H9 (cell line): Measurements from ENCODE around the gene SLC35F3. TPM values are rescaled to one million over a fixed set of nuclear protein-coding genes. Genes with fewer than 3 reads are reported as not detected.

Experiments used
- DNase-seq: peaks from one replicate; pipeline ENCODE4 v3.0.0-alpha.2; 2017
- H2AFZ ChIP-seq: one replicate; pipeline ENCODE4 v1.6.1; 2013; ENCODE audit warnings: mild to moderate bottlenecking, low read length, control low read depth, moderate library complexity
- H2AK5ac ChIP-seq: 2 replicates; pipeline ENCODE4 v1.6.1; 2013; ENCODE audit warnings: low read length, control low read depth, mixed read lengths; ENCODE audit not compliant: insufficient read length
- H2BK120ac ChIP-seq: one replicate; pipeline ENCODE4 v1.6.1; 2013; ENCODE audit warnings: low read depth, mild to moderate bottlenecking, low read length, control low read depth, inconsistent platforms; ENCODE audit not compliant: poor library complexity, severe bottlenecking
- H2BK12ac ChIP-seq: 2 replicates; pipeline ENCODE4 v1.6.1; 2013; ENCODE audit warnings: low read length, control low read depth, mixed read lengths, low read depth; ENCODE audit not compliant: insufficient read length
- H2BK15ac ChIP-seq: 2 replicates; pipeline ENCODE4 v1.6.1; 2013; ENCODE audit warnings: low read depth, low read length, control low read depth
- H2BK20ac ChIP-seq: one replicate; pipeline ENCODE4 v1.6.1; 2013; ENCODE audit warnings: low read depth, mild to moderate bottlenecking, low read length, control low read depth, inconsistent platforms; ENCODE audit not compliant: poor library complexity, severe bottlenecking
- H2BK5ac ChIP-seq: 2 replicates; pipeline ENCODE4 v1.6.1; 2013; ENCODE audit warnings: low read length, control low read depth, mixed read lengths; ENCODE audit not compliant: insufficient read length
- H3K14ac ChIP-seq: 2 replicates; pipeline ENCODE4 v1.6.1; 2013; ENCODE audit warnings: low read length, control low read depth; ENCODE audit not compliant: insufficient read depth
- H3K18ac ChIP-seq: 2 replicates; pipeline ENCODE4 v1.6.1; 2013; ENCODE audit warnings: low read depth, mild to moderate bottlenecking, mixed read lengths, low read length, control low read depth; ENCODE audit not compliant: insufficient read length
- H3K23ac ChIP-seq: 2 replicates; pipeline ENCODE4 v1.6.1; 2013; ENCODE audit warnings: low read length, control low read depth, mixed read lengths, low read depth; ENCODE audit not compliant: insufficient read length
- H3K23me2 ChIP-seq: 2 replicates; pipeline ENCODE4 v1.6.1; 2013; ENCODE audit warnings: low read depth, mild to moderate bottlenecking, mixed read lengths, low read length, control low read depth; ENCODE audit not compliant: insufficient read length, poor library complexity, severe bottlenecking
- H3K27ac ChIP-seq: 2 replicates; pipeline ENCODE4 v1.5.1; 2013; ENCODE audit warnings: low read length, control low read depth, mixed read lengths, low read depth; ENCODE audit not compliant: insufficient read length
- H3K27me3 ChIP-seq: 2 replicates; pipeline ENCODE4 v1.6.1; 2013; ENCODE audit warnings: low read length, control low read depth, inconsistent platforms; ENCODE audit not compliant: insufficient read depth
- H3K4ac ChIP-seq: 2 replicates; pipeline ENCODE4 v1.6.1; 2013; ENCODE audit warnings: low read depth, mild to moderate bottlenecking, control low read depth, inconsistent platforms, low read length, moderate library complexity
- H3K4me1 ChIP-seq: 2 replicates; pipeline ENCODE4 v1.6.1; 2013; ENCODE audit warnings: low read length, control low read depth, inconsistent platforms; ENCODE audit not compliant: insufficient read depth
- H3K4me2 ChIP-seq: 2 replicates; pipeline ENCODE4 v1.6.1; 2013; ENCODE audit warnings: low read length, control low read depth, mixed read lengths; ENCODE audit not compliant: insufficient read length, insufficient read depth
- H3K56ac ChIP-seq: 2 replicates; pipeline ENCODE4 v1.6.1; 2013; ENCODE audit warnings: low read depth, mild to moderate bottlenecking, mixed read lengths, low read length, control low read depth; ENCODE audit not compliant: insufficient read length
- H3K79me1 ChIP-seq: 2 replicates; pipeline ENCODE4 v1.6.1; 2013; ENCODE audit warnings: low read depth, mild to moderate bottlenecking, moderate library complexity, low read length, control low read depth, inconsistent platforms; ENCODE audit not compliant: insufficient read depth, poor library complexity, severe bottlenecking
- H3K79me2 ChIP-seq: 2 replicates; pipeline ENCODE4 v1.6.1; 2013; ENCODE audit warnings: low read length, control low read depth, inconsistent platforms; ENCODE audit not compliant: insufficient read depth
- H3K9ac ChIP-seq: 2 replicates; pipeline ENCODE4 v1.6.1; 2013; ENCODE audit warnings: low read length, control low read depth, mixed read lengths; ENCODE audit not compliant: insufficient read length; ENCODE audit errors: extremely low read depth
- H3K9me3 ChIP-seq: one replicate; pipeline ENCODE4 v1.6.1; 2013; ENCODE audit warnings: low read depth, low read length, inconsistent platforms; ENCODE audit not compliant: control insufficient read depth
- H3T11ph ChIP-seq: one replicate; pipeline ENCODE4 v1.6.1; 2013; ENCODE audit warnings: mild to moderate bottlenecking, low read length, control low read depth, inconsistent platforms
- H4K20me1 ChIP-seq: one replicate; pipeline ENCODE4 v1.6.1; 2013; ENCODE audit not compliant: control insufficient read depth, insufficient read length, insufficient read depth
- H4K5ac ChIP-seq: 2 replicates; pipeline ENCODE4 v1.6.1; 2013; ENCODE audit warnings: low read depth, mild to moderate bottlenecking, mixed read lengths, low read length, control low read depth; ENCODE audit not compliant: insufficient read length
- H4K8ac ChIP-seq: replicated peaks from 2 replicates; pipeline ENCODE4 v1.6.1; 2013; ENCODE audit warnings: low read length, control low read depth, mixed read lengths, low read depth; ENCODE audit not compliant: insufficient read length
- H4K91ac ChIP-seq: 2 replicates; pipeline ENCODE4 v1.6.1; 2013; ENCODE audit warnings: low read depth, mild to moderate bottlenecking, moderate library complexity, mixed read lengths, low read length, control low read depth; ENCODE audit not compliant: insufficient read length
- H3K27ac Mint-ChIP-seq, 3 experiments: 2 replicates in 2 of 3; 3 replicates in 1 of 3; pipeline ENCODE4 v1.8.0; 2020 to 2021; ENCODE audit warnings: mixed read lengths in 3 of 3, mild to moderate bottlenecking in 1 of 3, moderate library complexity in 1 of 3
- H3K27me3 Mint-ChIP-seq: 2 replicates; pipeline ENCODE4 v1.8.0; 2021; ENCODE audit warnings: low read depth, mild to moderate bottlenecking, moderate library complexity, mixed read lengths
- H3K36me3 Mint-ChIP-seq, 3 experiments: 2 replicates in 2 of 3; 3 replicates in 1 of 3; pipeline ENCODE4 v1.8.0; 2020 to 2021; ENCODE audit warnings: low read depth in 3 of 3, mixed read lengths in 3 of 3; ENCODE audit not compliant: insufficient read depth in 1 of 3
- H3K4me1 Mint-ChIP-seq, 2 experiments: 2 replicates each; pipeline ENCODE4 v1.8.0; 2020; ENCODE audit warnings: mixed read lengths in 2 of 2
- H3K4me3 Mint-ChIP-seq, 2 experiments: 2 replicates in 1 of 2; 3 replicates in 1 of 2; pipeline ENCODE4 v1.8.0; 2020 to 2021; ENCODE audit warnings: mild to moderate bottlenecking in 2 of 2, mixed read lengths in 2 of 2, moderate library complexity in 1 of 2
- H3K9me3 Mint-ChIP-seq, 2 experiments: 2 replicates in 1 of 2; 3 replicates in 1 of 2; pipeline ENCODE4 v1.8.0; 2020; ENCODE audit warnings: mild to moderate bottlenecking in 2 of 2, mixed read lengths in 2 of 2, moderate library complexity in 1 of 2
- WGBS: extraction: QIAGEN DNeasy Blood & Tissue Kit; methylation state at CpG from one replicate; pipeline ENCODE4 v1.1.7; 2013; ENCODE audit warnings: missing lambda C conversion rate, low lambda C conversion rate, mixed read lengths; ENCODE audit not compliant: insufficient read length; ENCODE audit errors: extremely low coverage; 5-methylcytosine and 5-hydroxymethylcytosine counted together
- total RNA-seq: library from RNA; stranded (reverse); gene quantifications from 2 replicates; pipeline ENCODE4 v1.2.1, GENCODE V29; 2021
- TF ChIP-seq, protein P1 (sequence below): fragments of 200-600 bp; sonication (generic); conservative IDR thresholded peaks from 3 replicates; pipeline ENCODE4 v1.8.0; 2021; ENCODE audit warnings: antibody characterized with exemption, mild to moderate bottlenecking

The SLC35F3 gene
- total RNA-seq, 1 experiment from 2014 or later = 0.81 TPM

DNA sequence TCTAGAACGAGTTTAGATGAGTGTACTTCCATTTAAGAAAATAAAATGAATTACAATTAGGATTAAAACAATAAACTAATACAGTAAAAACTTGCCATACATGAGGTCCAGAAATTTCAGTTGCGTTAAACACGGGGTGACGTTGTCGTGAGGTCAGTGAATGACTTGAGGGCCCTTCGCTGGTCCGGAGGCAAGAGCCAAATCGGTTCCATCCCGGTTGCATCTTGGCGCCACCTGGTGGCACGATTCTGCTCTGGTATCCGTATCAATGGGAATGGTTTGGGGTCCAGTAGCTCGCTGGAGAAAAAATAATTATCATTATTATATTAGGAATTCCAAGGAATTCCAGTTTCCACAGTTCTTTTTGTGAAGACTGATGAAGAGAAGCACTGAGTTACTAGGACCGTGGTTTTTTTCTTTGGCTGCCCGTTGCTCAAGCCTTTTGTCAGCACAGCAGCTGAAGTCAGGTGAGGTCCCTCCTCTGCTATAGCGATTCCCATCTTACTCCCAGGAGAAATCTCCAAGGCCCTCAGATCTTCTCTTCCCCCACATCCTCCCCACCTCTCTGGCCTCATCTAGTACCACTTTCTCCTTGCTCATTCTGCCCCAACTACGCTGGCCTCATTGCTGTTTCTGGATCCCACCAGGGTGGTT lies 161.4 kb downstream of the SLC35F3 start:
- Histone ChIP-seq H3K23me2 (peaks cover 3% of the 10 kb centered on the region), H3K9me3 (no peaks in the 10 kb centered on the region), H3K14ac (no peak overlapping the region), H2AFZ (no peak overlapping the region), H4K91ac (no peak overlapping the region), H2BK20ac (no peak overlapping the region), H2BK12ac (no peak overlapping the region), H3K56ac (no peak overlapping the region), H2BK120ac (no peak overlapping the region), H3K27ac (no peak overlapping the region), H3K79me1 (no peaks in the 10 kb centered on the region), H3K18ac (no peak overlapping the region), H4K5ac (no peak overlapping the region), H3K79me2 (no peaks in the 10 kb centered on the region), H3K4ac (no peak overlapping the region), H2BK15ac (no peak overlapping the region), H4K20me1 (no peaks in the 10 kb centered on the region), H3K27me3 (no peaks in the 10 kb centered on the region), H2AK5ac (no peak overlapping the region), H3K23ac (no peak overlapping the region), H4K8ac (no peak overlapping the region), H3T11ph (no peak overlapping the region), H3K9ac (no peak overlapping the region), H3K4me1 (no peaks in the 10 kb centered on the region), H3K4me2 (no peak overlapping the region), H2BK5ac (no peak overlapping the region)
- H3K27me3 Mint-ChIP-seq = peaks cover 3% of the 10 kb centered on the region
- TF ChIP-seq, protein P1, sequence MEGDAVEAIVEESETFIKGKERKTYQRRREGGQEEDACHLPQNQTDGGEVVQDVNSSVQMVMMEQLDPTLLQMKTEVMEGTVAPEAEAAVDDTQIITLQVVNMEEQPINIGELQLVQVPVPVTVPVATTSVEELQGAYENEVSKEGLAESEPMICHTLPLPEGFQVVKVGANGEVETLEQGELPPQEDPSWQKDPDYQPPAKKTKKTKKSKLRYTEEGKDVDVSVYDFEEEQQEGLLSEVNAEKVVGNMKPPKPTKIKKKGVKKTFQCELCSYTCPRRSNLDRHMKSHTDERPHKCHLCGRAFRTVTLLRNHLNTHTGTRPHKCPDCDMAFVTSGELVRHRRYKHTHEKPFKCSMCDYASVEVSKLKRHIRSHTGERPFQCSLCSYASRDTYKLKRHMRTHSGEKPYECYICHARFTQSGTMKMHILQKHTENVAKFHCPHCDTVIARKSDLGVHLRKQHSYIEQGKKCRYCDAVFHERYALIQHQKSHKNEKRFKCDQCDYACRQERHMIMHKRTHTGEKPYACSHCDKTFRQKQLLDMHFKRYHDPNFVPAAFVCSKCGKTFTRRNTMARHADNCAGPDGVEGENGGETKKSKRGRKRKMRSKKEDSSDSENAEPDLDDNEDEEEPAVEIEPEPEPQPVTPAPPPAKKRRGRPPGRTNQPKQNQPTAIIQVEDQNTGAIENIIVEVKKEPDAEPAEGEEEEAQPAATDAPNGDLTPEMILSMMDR = peak; percentile 94
- no CpG with 5 or more reads among the region's 17 CpGs for WGBS
- H3K36me3 Mint-ChIP-seq = peaks cover 2 to 11% (median 4%) of the 10 kb centered on the region in 3 experiments; a peak in 4 of 7 replicates
- no peak overlapping the region for H3K4me3 Mint-ChIP-seq
- peaks cover 0 to 2% of the 10 kb centered on the region in 2 experiments; a peak in 1 of 4 replicates for H3K4me1 Mint-ChIP-seq
- peaks cover 6 to 13% of the 10 kb centered on the region in 2 experiments; a peak in 4 of 5 replicates for H3K9me3 Mint-ChIP-seq
- no peak overlapping the region for H3K27ac Mint-ChIP-seq
- peak; percentile 81 for DNase-seq
